Mesenchymal stem cell (in vitro differentiated cells and primary cell): ENCODE measurements around the gene NAT14.

Experiments used
- DNase-seq: peaks from one replicate; pipeline ENCODE4 v3.0.0-alpha.2; 2013
- H2AFZ ChIP-seq: one replicate; pipeline ENCODE4 v1.6.1; 2013; ENCODE audit warnings: low read depth, mild to moderate bottlenecking, control low read depth, inconsistent platforms, low read length, moderate library complexity
- H2AK5ac ChIP-seq: 2 replicates; pipeline ENCODE4 v1.6.1; 2013; ENCODE audit warnings: low read length, moderate library complexity, mild to moderate bottlenecking, inconsistent platforms; ENCODE audit not compliant: severe bottlenecking
- H2BK120ac ChIP-seq: one replicate; pipeline ENCODE4 v1.6.1; 2013; ENCODE audit warnings: low read depth, mild to moderate bottlenecking, inconsistent platforms, low read length, moderate library complexity
- H2BK12ac ChIP-seq, 2 experiments: one replicate each; pipeline ENCODE4 v1.6.1; 2013; ENCODE audit warnings: inconsistent platforms in 2 of 2, low read length in 2 of 2, mild to moderate bottlenecking in 2 of 2, moderate library complexity in 2 of 2, control low read depth in 1 of 2
- H2BK15ac ChIP-seq: one replicate; pipeline ENCODE4 v1.6.1; 2013; ENCODE audit warnings: mild to moderate bottlenecking, low read depth, inconsistent platforms; ENCODE audit not compliant: poor library complexity, severe bottlenecking
- H2BK5ac ChIP-seq: 2 replicates; pipeline ENCODE4 v1.6.1; 2013; ENCODE audit warnings: low read depth, mild to moderate bottlenecking, low read length, control low read depth, inconsistent platforms; ENCODE audit not compliant: poor library complexity, severe bottlenecking
- H3K14ac ChIP-seq, 2 experiments: one replicate each; pipeline ENCODE4 v1.6.1; 2013; ENCODE audit warnings: inconsistent platforms in 2 of 2, low read length in 2 of 2, control low read depth in 1 of 2, mild to moderate bottlenecking in 1 of 2, moderate library complexity in 1 of 2
- H3K18ac ChIP-seq, 2 experiments: one replicate each; pipeline ENCODE4 v1.6.1; 2013; ENCODE audit warnings: inconsistent platforms in 2 of 2, low read length in 2 of 2, control low read depth in 1 of 2, low read depth in 1 of 2, mild to moderate bottlenecking in 1 of 2
- H3K23ac ChIP-seq, 2 experiments: one replicate each; pipeline ENCODE4 v1.6.1; 2013; ENCODE audit warnings: inconsistent platforms in 2 of 2, low read length in 2 of 2, mild to moderate bottlenecking in 2 of 2, moderate library complexity in 2 of 2, control low read depth in 1 of 2
- H3K27ac ChIP-seq: 2 replicates; pipeline ENCODE4 v1.5.1; 2013; ENCODE audit warnings: mild to moderate bottlenecking, moderate library complexity, low read length, control low read depth, inconsistent platforms; ENCODE audit not compliant: poor library complexity, severe bottlenecking
- H3K27me3 ChIP-seq, 2 experiments: 2 replicates each; pipeline versions ENCODE4 v1.6.1 to v1.7.0; 2013; ENCODE audit warnings: low read length in 2 of 2, mild to moderate bottlenecking in 2 of 2, moderate library complexity in 2 of 2, control low read depth in 1 of 2, inconsistent platforms in 1 of 2; ENCODE audit not compliant: control insufficient read depth in 1 of 2, insufficient read depth in 1 of 2
- H3K36me3 ChIP-seq, 2 experiments: 2 replicates each; pipeline versions ENCODE4 v1.6.1 to v1.7.0; 2013; ENCODE audit warnings: low read length in 2 of 2, control low read depth in 1 of 2, inconsistent platforms in 1 of 2, low read depth in 1 of 2, mild to moderate bottlenecking in 1 of 2; ENCODE audit not compliant: insufficient read depth in 2 of 2, control insufficient read depth in 1 of 2
- H3K4ac ChIP-seq, 2 experiments: one replicate each; pipeline ENCODE4 v1.6.1; 2013; ENCODE audit warnings: inconsistent platforms in 2 of 2, low read length in 2 of 2, mild to moderate bottlenecking in 2 of 2, moderate library complexity in 2 of 2, control low read depth in 1 of 2, low read depth in 1 of 2
- H3K4me1 ChIP-seq: 2 replicates; pipeline ENCODE4 v1.6.1; 2013; ENCODE audit warnings: low read depth, low read length, control low read depth; ENCODE audit not compliant: control insufficient read depth, insufficient read depth
- H3K4me2 ChIP-seq: 2 replicates; pipeline ENCODE4 v1.6.1; 2013; ENCODE audit warnings: low read length, mild to moderate bottlenecking, inconsistent platforms; ENCODE audit not compliant: poor library complexity, severe bottlenecking
- H3K4me3 ChIP-seq, 2 experiments: 2 replicates each; pipeline versions ENCODE4 v1.5.1 to v1.7.0; 2013; ENCODE audit warnings: low read length in 2 of 2, mild to moderate bottlenecking in 2 of 2, control low read depth in 1 of 2, low read depth in 1 of 2; ENCODE audit not compliant: insufficient read depth in 1 of 2
- H3K79me1 ChIP-seq: replicated peaks from 2 replicates; pipeline ENCODE4 v1.6.1; 2013; ENCODE audit warnings: mild to moderate bottlenecking, control low read depth, low read length, inconsistent platforms; ENCODE audit not compliant: poor library complexity, severe bottlenecking
- H3K9ac ChIP-seq: 2 replicates; pipeline ENCODE4 v1.7.0; 2013; ENCODE audit warnings: mild to moderate bottlenecking, low read length, moderate library complexity
- H3K9me3 ChIP-seq: 2 replicates; pipeline ENCODE4 v1.7.0; 2013; ENCODE audit warnings: mild to moderate bottlenecking, low read length; ENCODE audit not compliant: control insufficient read depth
- H4K8ac ChIP-seq: one replicate; pipeline ENCODE4 v1.6.1; 2013; ENCODE audit warnings: inconsistent platforms, mild to moderate bottlenecking, low read length, moderate library complexity
- H4K91ac ChIP-seq: one replicate; pipeline ENCODE4 v1.6.1; 2013; ENCODE audit warnings: mild to moderate bottlenecking, low read length, inconsistent platforms
- WGBS: methylation state at CpG from one replicate; pipeline ENCODE4 v1.1.7; 2013; ENCODE audit warnings: mixed read lengths; 5-methylcytosine and 5-hydroxymethylcytosine counted together

Gene NAT14

DNA sequence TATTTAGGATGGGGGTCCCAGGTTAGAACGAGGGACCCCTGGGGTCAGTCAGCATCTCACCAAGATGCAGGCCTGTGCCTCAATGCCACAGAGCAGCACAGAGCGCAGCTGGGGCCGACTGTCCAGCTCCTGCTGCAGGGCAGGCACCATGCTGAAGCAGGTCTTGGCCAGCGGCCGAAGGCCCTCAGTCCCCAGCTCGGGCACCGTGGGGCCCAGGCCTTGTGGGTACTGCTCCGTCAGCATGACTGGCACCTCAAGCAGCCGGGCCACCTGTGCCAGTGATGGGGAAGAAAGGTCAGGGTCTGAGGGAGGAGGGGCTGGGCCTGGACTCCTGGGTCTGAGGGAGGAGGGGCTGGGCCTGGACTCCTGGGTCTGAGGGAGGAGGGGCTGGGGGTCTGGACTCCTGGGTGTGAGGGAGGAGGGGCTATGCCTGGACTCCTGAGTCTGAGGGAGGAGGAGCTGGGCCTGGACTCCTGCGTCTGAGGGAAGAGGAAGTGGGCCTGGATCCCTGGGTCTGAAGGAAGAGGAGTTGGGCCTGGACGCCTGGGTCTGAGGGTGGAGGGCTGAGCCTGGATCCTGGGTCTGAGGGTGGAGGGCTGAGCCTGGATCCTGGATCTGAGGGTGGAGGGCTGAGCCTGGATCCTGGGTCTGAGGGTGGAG, 29.3 kb upstream of the NAT14 start:
- H3K4me3 ChIP-seq = no peak overlapping the region
- no peak overlapping the region for H3K9ac ChIP-seq
- no peak overlapping the region for H3K4ac ChIP-seq
- no peak overlapping the region for H3K23ac ChIP-seq
- H3K27me3 ChIP-seq = peaks cover 12 to 14% of the 10 kb centered on the region in 2 experiments
- H2BK12ac ChIP-seq = no peak overlapping the region
- H3K18ac ChIP-seq = no peak overlapping the region
- no peak overlapping the region for H2BK120ac ChIP-seq
- H3K79me1 ChIP-seq = peaks cover 17% of the 10 kb centered on the region
- H3K36me3 ChIP-seq = peaks cover 11 to 39% of the 10 kb centered on the region in 2 experiments
- 92% methylated on average over 11 of the region's 11 CpGs for WGBS
- H2BK15ac ChIP-seq = no peak overlapping the region
- no peaks in the 10 kb centered on the region for H3K9me3 ChIP-seq
- H2BK5ac ChIP-seq = no peak overlapping the region
- H4K8ac ChIP-seq = no peak overlapping the region
- no peak overlapping the region for H3K4me2 ChIP-seq
- H4K91ac ChIP-seq = no peak overlapping the region
- no peak for DNase-seq
- H2AFZ ChIP-seq = no peak overlapping the region
- no peak overlapping the region for H3K27ac ChIP-seq
- H3K4me1 ChIP-seq = peaks cover 29% of the 10 kb centered on the region
- H3K14ac ChIP-seq = no peak overlapping the region
- no peak overlapping the region for H2AK5ac ChIP-seq

DNA sequence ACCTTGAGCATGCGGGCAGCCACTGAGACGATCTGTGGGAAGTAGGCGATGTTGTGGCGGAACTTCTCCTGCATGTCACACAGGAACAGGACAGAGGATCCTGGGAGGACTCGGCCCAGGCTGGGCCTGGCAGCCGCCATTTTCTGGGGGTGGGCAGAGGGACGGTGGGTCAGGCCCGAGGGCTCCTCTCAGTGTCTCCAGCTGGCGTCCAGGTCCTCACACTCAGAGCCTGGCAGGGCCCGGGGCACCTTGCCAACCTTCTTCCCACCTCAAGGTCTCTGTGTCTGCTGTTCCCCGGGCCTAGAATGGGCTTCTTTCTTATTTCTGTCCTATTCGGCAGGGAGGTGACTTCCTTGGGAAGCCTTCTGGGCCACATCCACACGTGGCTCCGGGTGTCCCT, 28.6 kb upstream of the NAT14 start:
- H3K9me3 ChIP-seq = no peaks in the 10 kb centered on the region
- no peak overlapping the region for H3K4ac ChIP-seq
- H3K4me1 ChIP-seq = peaks cover 28% of the 10 kb centered on the region
- no peak overlapping the region for H2BK15ac ChIP-seq
- H2AK5ac ChIP-seq = no peak overlapping the region
- no peak overlapping the region for H3K23ac ChIP-seq
- no peak overlapping the region for H3K14ac ChIP-seq
- no peak overlapping the region for H2BK120ac ChIP-seq
- H3K36me3 ChIP-seq = peaks cover 11 to 39% of the 10 kb centered on the region in 2 experiments
- H3K27ac ChIP-seq = no peak overlapping the region
- DNase-seq = no peak
- H3K27me3 ChIP-seq = peaks cover 9 to 11% of the 10 kb centered on the region in 2 experiments
- no peak overlapping the region for H2BK12ac ChIP-seq
- WGBS = 92% methylated on average over 14 of the region's 14 CpGs
- no peak overlapping the region for H3K9ac ChIP-seq
- no peak overlapping the region for H4K8ac ChIP-seq
- H2AFZ ChIP-seq = no peak overlapping the region
- H2BK5ac ChIP-seq = no peak overlapping the region
- H3K79me1 ChIP-seq = peaks cover 19% of the 10 kb centered on the region
- no peak overlapping the region for H3K4me3 ChIP-seq
- H3K18ac ChIP-seq = no peak overlapping the region
- no peak overlapping the region for H3K4me2 ChIP-seq
- no peak overlapping the region for H4K91ac ChIP-seq

- no peak overlapping the region for H3K23ac ChIP-seq
- no peak for DNase-seq
Observed at GRCh38 chr19:55457683-55458457, 27.1 kb upstream of the NAT14 start.

DNA sequence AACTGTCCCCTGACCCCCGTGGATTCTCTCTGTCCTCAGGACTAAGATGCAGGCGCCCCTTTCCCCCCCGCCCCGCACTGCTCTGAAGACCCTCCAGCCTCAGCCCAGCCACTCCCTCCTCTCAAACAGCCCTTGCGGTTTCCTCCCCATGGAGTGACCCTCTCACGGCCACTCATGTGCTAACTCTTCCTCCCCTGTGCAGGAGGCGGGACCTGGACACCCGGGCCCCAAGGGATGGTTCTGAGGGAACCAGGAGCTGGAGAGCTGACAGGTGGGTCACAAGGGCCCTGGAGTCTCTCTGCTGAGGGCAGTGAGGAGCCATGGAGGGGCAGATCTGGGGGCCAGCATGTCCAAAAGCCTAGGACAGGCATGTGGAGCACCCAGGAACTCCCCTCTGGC, 25.4 kb upstream of the NAT14 start:
- H3K27me3 ChIP-seq = no peaks in the 10 kb centered on the region
- H3K27ac ChIP-seq = no peak overlapping the region
- H2AK5ac ChIP-seq = no peak overlapping the region
- no peak overlapping the region for H2BK120ac ChIP-seq
- no peak overlapping the region for H2BK12ac ChIP-seq
- no peak overlapping the region for H3K14ac ChIP-seq
- no peak overlapping the region for H3K4me2 ChIP-seq
- H4K91ac ChIP-seq = no peak overlapping the region
- no peaks in the 10 kb centered on the region for H3K9me3 ChIP-seq
- DNase-seq = no peak
- 81% methylated on average over 5 of the region's 8 CpGs for WGBS
- H2AFZ ChIP-seq = no peak overlapping the region
- peaks cover 6 to 25% of the 10 kb centered on the region in 2 experiments for H3K36me3 ChIP-seq
- no peak overlapping the region for H3K18ac ChIP-seq
- peak overlapping the region; percentile 96 for H3K9ac ChIP-seq
- H3K4me1 ChIP-seq = peaks cover 15% of the 10 kb centered on the region
- no peak overlapping the region for H4K8ac ChIP-seq
- no peak overlapping the region for H2BK15ac ChIP-seq
- no peak overlapping the region for H3K23ac ChIP-seq
- H3K4me3 ChIP-seq = peak overlapping the region in 1 of 2 experiments; percentile 95
- peaks cover 24% of the 10 kb centered on the region for H3K79me1 ChIP-seq
- no peak overlapping the region for H2BK5ac ChIP-seq
- no peak overlapping the region for H3K4ac ChIP-seq

More at GRCh38 chr19:55457683-55458457, 27.1 kb upstream of the NAT14 start:
- H2BK15ac ChIP-seq = no peak overlapping the region
- no peak overlapping the region for H3K18ac ChIP-seq
- no peak overlapping the region for H3K4me3 ChIP-seq
- H3K9me3 ChIP-seq = no peaks in the 10 kb centered on the region
- no peak overlapping the region for H2BK12ac ChIP-seq
- peaks cover 20% of the 10 kb centered on the region for H3K4me1 ChIP-seq
- WGBS = 93% methylated on average over 10 of the region's 16 CpGs
- no peaks in the 10 kb centered on the region for H3K27me3 ChIP-seq
- H3K79me1 ChIP-seq = peaks cover 24% of the 10 kb centered on the region
- H2AFZ ChIP-seq = no peak overlapping the region
- H2BK5ac ChIP-seq = no peak overlapping the region
- H2AK5ac ChIP-seq = no peak overlapping the region
- H3K4ac ChIP-seq = no peak overlapping the region
- no peak overlapping the region for H3K27ac ChIP-seq
- no peak overlapping the region for H4K8ac ChIP-seq
- H2BK120ac ChIP-seq = no peak overlapping the region
- H4K91ac ChIP-seq = no peak overlapping the region
- peaks cover 11 to 39% of the 10 kb centered on the region in 2 experiments for H3K36me3 ChIP-seq
- H3K14ac ChIP-seq = no peak overlapping the region
- H3K9ac ChIP-seq = no peak overlapping the region
- no peak overlapping the region for H3K4me2 ChIP-seq
